Breast epithelium (tissue), 4 donors: Measurements from ENCODE around the gene SEPHS1. TPM values are rescaled to one million over a fixed set of nuclear protein-coding genes. Genes with fewer than 3 reads are reported as not detected.
A peak's percentile ranks its signal among the peaks of the same experiment; 100 is the strongest.
"Not testable (repeated sequence)": the region's sequence is repeated elsewhere in the genome, so short reads cannot be mapped to it uniquely, and the experiment has no call there.

Source experiments
- DNase-seq, 2 donors: peaks; one replicate each; pipeline ENCODE4 v3.0.0-alpha.2; 2019; ENCODE audit warnings: low spot score in 2 of 2
- H3K27ac ChIP-seq, 2 donors: fragments of 200-600 bp; sonication (generic) in 1 of 2; one replicate each; pipeline ENCODE4 v1.5.1; 2016 to 2019; ENCODE audit warnings: mild to moderate bottlenecking in 1 of 2
- H3K27me3 ChIP-seq, 2 donors: fragments of 200-600 bp; sonication (generic) in 1 of 2; one replicate each; pipeline versions ENCODE4 v1.5.1 to v1.6.0; 2017 to 2019; ENCODE audit warnings: control low read depth in 1 of 2, mild to moderate bottlenecking in 1 of 2
- H3K36me3 ChIP-seq: fragments of 200-600 bp; one replicate; pipeline ENCODE4 v1.5.1; 2019
- H3K4me1 ChIP-seq, 2 donors: fragments of 200-600 bp; sonication (generic); one replicate each; pipeline ENCODE4 v1.5.1; 2016 to 2019; ENCODE audit warnings: control low read depth in 1 of 2
- H3K4me3 ChIP-seq, 3 donors: fragments of 200-600 bp; sonication (generic); 1 replicate in 2 of 3; 2 replicates in 1 of 3; pipeline ENCODE4 v1.5.1; 2016 to 2019; ENCODE audit warnings: mild to moderate bottlenecking in 3 of 3, moderate library complexity in 2 of 3
- H3K9me3 ChIP-seq, 2 donors: fragments of 200-600 bp; sonication (generic) in 1 of 2; one replicate each; pipeline ENCODE4 v1.5.1; 2016 to 2019; ENCODE audit warnings: control low read depth in 1 of 2
- POLR2A ChIP-seq: fragments of 450-650 bp; IDR thresholded peaks from one replicate; pipeline ENCODE4 v1.6.1; 2016; ENCODE audit warnings: antibody characterized with exemption, mild to moderate bottlenecking, moderate library complexity
- POLR2AphosphoS5 ChIP-seq, 3 donors: sonication (generic); formaldehyde crosslinking; IDR thresholded peaks; one replicate each; pipeline ENCODE4 v1.6.1; 2017; ENCODE audit warnings: antibody characterized with exemption in 3 of 3
- intact Hi-C: fragments of 100-400 bp; cut with DNase I; formaldehyde crosslinking; loops from one replicate; pipeline ENCODE4 v1.15.1; 2023; ENCODE audit warnings: low total_unique reads
- total RNA-seq, 3 donors: library from RNA; depleted of rRNA; stranded (reverse); fragments of >200 nt; gene quantifications; one replicate each; pipeline ENCODE4 v1.1.0, GENCODE V29; 2016
- TF ChIP-seq, protein P1 (sequence below), 3 donors: fragments of 450-650 bp; IDR thresholded peaks; one replicate each; pipeline ENCODE4 v1.5.1; 2016 to 2017; ENCODE audit warnings: antibody characterized with exemption in 3 of 3, mild to moderate bottlenecking in 3 of 3, moderate library complexity in 3 of 3

Gene SEPHS1
- total RNA-seq, 3 donors from 2014 or later = 33.9 to 53.3 (median 43.6) TPM

DNA sequence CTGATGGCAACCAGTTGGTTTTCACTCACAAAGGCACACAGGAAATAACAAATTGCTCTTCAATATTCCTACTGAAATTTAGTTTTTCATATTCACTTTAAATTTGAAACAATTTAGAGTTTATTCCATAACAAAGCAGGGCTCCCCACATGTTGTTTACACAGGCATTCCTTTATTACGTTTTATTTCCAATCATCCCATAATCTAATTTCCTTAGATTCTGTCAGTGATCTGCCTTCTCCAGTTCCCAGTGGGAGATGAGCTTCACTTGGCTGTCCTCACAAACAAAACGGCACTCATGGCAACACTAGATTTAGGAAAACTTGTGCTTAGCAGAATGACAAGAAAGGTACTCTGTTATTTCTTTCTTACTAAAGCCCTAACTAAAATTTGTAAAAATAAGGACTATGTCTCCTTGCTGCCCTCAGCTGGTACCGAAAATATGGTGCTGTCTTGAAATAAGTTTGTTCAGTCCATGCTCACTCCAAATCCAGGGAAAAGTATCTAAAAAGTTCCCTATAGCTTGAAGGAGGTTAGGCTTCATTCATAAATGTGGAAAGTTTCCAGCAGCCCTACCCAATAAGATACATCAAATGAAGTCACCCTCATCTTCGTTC, 71.2 kb downstream of the SEPHS1 start:
- H3K27ac ChIP-seq = no peak overlapping the region
- intact Hi-C loops = no loop called here

GRCh38 chr10:13276146-13276545, 71.9 kb downstream of the SEPHS1 start:
- H3K27ac ChIP-seq, DNase-seq, H3K4me1 ChIP-seq, intact Hi-C loops, H3K9me3 ChIP-seq, H3K27me3 ChIP-seq, H3K4me3 ChIP-seq, H3K36me3 ChIP-seq: not testable (repeated sequence)

More for the DNA sequence above, 71.2 kb downstream of the SEPHS1 start:
- DNase-seq = no peak
- Histone ChIP-seq H3K9me3 (no peaks in the 10 kb centered on the region), H3K36me3 (no peaks in the 10 kb centered on the region), H3K4me3 (no peak overlapping the region), H3K4me1 (no peaks in the 10 kb centered on the region), H3K27me3 (no peaks in the 10 kb centered on the region)
- TF ChIP-seq POLR2A (no peak), POLR2AphosphoS5 (IDR thresholded peaks at IDR 0.05) (no peak)
- TF ChIP-seq, protein P1, sequence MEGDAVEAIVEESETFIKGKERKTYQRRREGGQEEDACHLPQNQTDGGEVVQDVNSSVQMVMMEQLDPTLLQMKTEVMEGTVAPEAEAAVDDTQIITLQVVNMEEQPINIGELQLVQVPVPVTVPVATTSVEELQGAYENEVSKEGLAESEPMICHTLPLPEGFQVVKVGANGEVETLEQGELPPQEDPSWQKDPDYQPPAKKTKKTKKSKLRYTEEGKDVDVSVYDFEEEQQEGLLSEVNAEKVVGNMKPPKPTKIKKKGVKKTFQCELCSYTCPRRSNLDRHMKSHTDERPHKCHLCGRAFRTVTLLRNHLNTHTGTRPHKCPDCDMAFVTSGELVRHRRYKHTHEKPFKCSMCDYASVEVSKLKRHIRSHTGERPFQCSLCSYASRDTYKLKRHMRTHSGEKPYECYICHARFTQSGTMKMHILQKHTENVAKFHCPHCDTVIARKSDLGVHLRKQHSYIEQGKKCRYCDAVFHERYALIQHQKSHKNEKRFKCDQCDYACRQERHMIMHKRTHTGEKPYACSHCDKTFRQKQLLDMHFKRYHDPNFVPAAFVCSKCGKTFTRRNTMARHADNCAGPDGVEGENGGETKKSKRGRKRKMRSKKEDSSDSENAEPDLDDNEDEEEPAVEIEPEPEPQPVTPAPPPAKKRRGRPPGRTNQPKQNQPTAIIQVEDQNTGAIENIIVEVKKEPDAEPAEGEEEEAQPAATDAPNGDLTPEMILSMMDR (IDR thresholded peaks at IDR 0.05) = peak in 1 of 3 donors; percentile 14

DNA sequence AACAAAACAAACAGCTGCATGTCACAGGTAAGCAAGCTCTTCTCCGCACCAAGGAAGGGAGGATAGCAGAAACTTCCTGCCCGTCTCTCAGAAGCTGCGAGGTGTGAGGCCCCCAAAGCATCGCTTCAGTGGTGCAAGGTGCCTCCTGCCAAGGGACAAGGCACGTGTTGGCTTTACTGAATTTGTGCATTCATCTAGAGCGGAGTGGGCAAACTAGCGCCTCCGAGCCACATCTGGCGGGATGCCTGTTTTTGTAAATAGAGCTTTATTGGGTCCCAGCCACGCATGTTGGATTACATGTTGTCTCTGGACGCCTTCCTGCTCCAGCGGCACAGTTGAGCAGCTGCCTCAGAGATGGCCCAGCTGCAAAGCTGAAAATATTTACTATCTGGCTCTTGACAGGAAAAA, 75.9 kb downstream of the SEPHS1 start:
- peak overlapping the region in 1 of 2 donors; percentile 12 for H3K27ac ChIP-seq
- no peaks in the 10 kb centered on the region for H3K36me3 ChIP-seq
- H3K4me3 ChIP-seq = peak overlapping the region in 1 of 3 donors; percentile 23
- H3K4me1 ChIP-seq = no peaks in the 10 kb centered on the region
- H3K9me3 ChIP-seq = no peaks in the 10 kb centered on the region
- no peak for DNase-seq
- TF ChIP-seq POLR2A (no peak), POLR2AphosphoS5 (IDR thresholded peaks at IDR 0.05) (no peak)
- TF ChIP-seq, protein P1 (IDR thresholded peaks at IDR 0.05) = no peak
- intact Hi-C loops = no loop called here
- H3K27me3 ChIP-seq = no peaks in the 10 kb centered on the region

GRCh38 chr10:13271552-13272163, 76.4 kb downstream of the SEPHS1 start:
- Histone ChIP-seq H3K4me1 (no peaks in the 10 kb centered on the region), H3K36me3 (no peaks in the 10 kb centered on the region), H3K27me3 (no peaks in the 10 kb centered on the region), H3K4me3 (peak overlapping the region in 1 of 3 donors; percentile 23), H3K27ac (peak overlapping the region in 1 of 2 donors; percentile 12), H3K9me3 (no peaks in the 10 kb centered on the region)
- DNase-seq = peak in 1 of 2 donors; percentile 58
- intact Hi-C loops = no loop called here
- TF ChIP-seq, protein P1 (IDR thresholded peaks at IDR 0.05) = peak in 1 of 3 donors; percentile 38
- TF ChIP-seq POLR2A = no peak
- TF ChIP-seq POLR2AphosphoS5 (IDR thresholded peaks at IDR 0.05) = no peak

DNA sequence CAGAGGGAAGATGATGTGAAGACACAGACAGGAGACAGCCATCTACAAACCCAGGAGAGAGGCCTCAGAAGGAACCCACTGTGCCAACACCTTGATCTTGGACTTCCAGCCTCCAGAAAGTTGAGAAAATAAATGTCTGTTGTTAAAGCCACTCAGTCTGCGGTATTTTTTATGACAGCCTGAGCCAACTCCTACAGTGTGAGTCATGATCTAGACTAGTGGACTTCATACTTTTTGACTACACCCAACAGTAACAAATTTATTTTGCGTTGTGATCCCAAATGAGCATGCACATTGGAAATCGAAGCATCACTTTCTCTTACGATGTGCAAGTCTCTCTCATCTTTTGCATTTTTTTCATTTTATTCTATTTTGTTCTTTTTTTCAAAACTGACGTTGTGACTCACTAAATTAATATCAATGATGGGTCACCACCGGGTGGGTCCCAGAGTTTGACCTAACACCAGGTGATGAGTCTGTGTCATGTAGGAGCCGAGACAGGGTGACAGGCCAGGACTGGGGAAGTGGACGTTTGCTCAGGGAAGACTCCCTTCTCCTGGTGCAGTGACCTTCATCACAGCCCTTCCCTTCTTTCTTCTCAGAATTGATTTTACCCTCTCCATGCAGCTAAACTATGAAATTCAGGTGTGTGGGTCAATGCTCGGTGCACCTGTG, 77.1 kb downstream of the SEPHS1 start:
- H3K36me3 ChIP-seq = no peaks in the 10 kb centered on the region
- no peak overlapping the region for H3K4me3 ChIP-seq
- no peaks in the 10 kb centered on the region for H3K9me3 ChIP-seq
- intact Hi-C loops = no loop called here
- no peak overlapping the region for H3K27ac ChIP-seq
- TF ChIP-seq POLR2AphosphoS5 (IDR thresholded peaks at IDR 0.05) (no peak), POLR2A (no peak)
- TF ChIP-seq, protein P1 (IDR thresholded peaks at IDR 0.05) = no peak
- H3K4me1 ChIP-seq = no peaks in the 10 kb centered on the region
- DNase-seq = no peak
- no peaks in the 10 kb centered on the region for H3K27me3 ChIP-seq
